CD14-positive monocyte (primary cell): Measurements from ENCODE around the gene USP20. TPM values are rescaled to one million over a fixed set of nuclear protein-coding genes. Genes with fewer than 3 reads are reported as not detected.
"Not testable (repeated sequence)": the region's sequence is repeated elsewhere in the genome, so short reads cannot be mapped to it uniquely, and the experiment has no call there.

Experiments
- DNase-seq, 3 donors: peaks; one replicate each; pipeline ENCODE4 v3.0.0-alpha.2; 2011 to 2022
- H2AFZ ChIP-seq: 2 replicates; pipeline ENCODE4 v1.6.0; 2012; ENCODE audit warnings: mild to moderate bottlenecking, low read depth, low read length, inconsistent platforms; ENCODE audit not compliant: insufficient read depth, poor library complexity, severe bottlenecking
- H3K27ac ChIP-seq, 2 donors: 1 replicate in 1 of 2; 2 replicates in 1 of 2; pipeline ENCODE4 v1.5.1; 2012 to 2013; ENCODE audit warnings: low read length in 2 of 2, control low read depth in 1 of 2, inconsistent platforms in 1 of 2, low read depth in 1 of 2, mild to moderate bottlenecking in 1 of 2
- H3K27me3 ChIP-seq, 2 donors: one replicate each; pipeline versions ENCODE4 v1.6.0 to v1.6.1; 2011 to 2013; ENCODE audit warnings: low read length in 2 of 2; ENCODE audit not compliant: control insufficient read depth in 2 of 2, insufficient read depth in 2 of 2
- H3K36me3 ChIP-seq, 2 donors: replicated peaks in 1 of 2; 1 replicate in 1 of 2; 2 replicates in 1 of 2; pipeline versions ENCODE4 v1.5.1 to v1.6.1; 2012 to 2013; ENCODE audit warnings: low read length in 2 of 2, control low read depth in 1 of 2, inconsistent platforms in 1 of 2, mild to moderate bottlenecking in 1 of 2; ENCODE audit not compliant: insufficient read depth in 2 of 2, control insufficient read depth in 1 of 2
- H3K4me1 ChIP-seq, 2 donors: 1 replicate in 1 of 2; 2 replicates in 1 of 2; pipeline versions ENCODE4 v1.5.1 to v1.6.1; 2012 to 2013; ENCODE audit warnings: low read length in 2 of 2, control low read depth in 1 of 2, inconsistent platforms in 1 of 2, mild to moderate bottlenecking in 1 of 2, moderate library complexity in 1 of 2; ENCODE audit not compliant: insufficient read depth in 2 of 2, control insufficient read depth in 1 of 2
- H3K4me2 ChIP-seq: replicated peaks from 2 replicates; pipeline ENCODE3; 2012; ENCODE audit warnings: low read length, moderate library complexity, mild to moderate bottlenecking; ENCODE audit not compliant: poor library complexity, severe bottlenecking; ENCODE audit errors: extremely low read depth
- H3K4me3 ChIP-seq, 3 experiments: fragments of 200-600 bp in 1 of 3; sonication (generic) in 1 of 3; replicated peaks in 1 of 3; 1 replicate in 2 of 3; 2 replicates in 1 of 3; pipeline ENCODE4 v1.5.1; 2011 to 2013; ENCODE audit warnings: low read length in 3 of 3, mild to moderate bottlenecking in 3 of 3, control low read depth in 2 of 3, low read depth in 2 of 3, inconsistent platforms in 1 of 3, moderate library complexity in 1 of 3
- H3K79me2 ChIP-seq: 2 replicates; pipeline ENCODE4 v1.6.0; 2012; ENCODE audit warnings: mild to moderate bottlenecking, control low read depth, inconsistent platforms, low read length, moderate library complexity; ENCODE audit not compliant: insufficient read depth
- H3K9ac ChIP-seq: 2 replicates; pipeline ENCODE4 v1.6.0; 2017; ENCODE audit warnings: low read length, mild to moderate bottlenecking; ENCODE audit not compliant: insufficient read depth, poor library complexity, severe bottlenecking
- H3K9me3 ChIP-seq, 2 donors: replicated peaks in 1 of 2; 1 replicate in 1 of 2; 2 replicates in 1 of 2; pipeline versions ENCODE4 v1.5.1 to v1.6.1; 2012 to 2013; ENCODE audit warnings: low read length in 2 of 2, control low read depth in 1 of 2; ENCODE audit not compliant: control insufficient read depth in 1 of 2, insufficient read depth in 1 of 2
- H4K20me1 ChIP-seq: 2 replicates; pipeline ENCODE4 v1.6.0; 2012; ENCODE audit warnings: mild to moderate bottlenecking, low read length, control low read depth, moderate library complexity; ENCODE audit not compliant: insufficient read depth
- H3K27ac Mint-ChIP-seq, 7 donors: one replicate each; pipeline ENCODE4 v1.8.0; 2020; ENCODE audit warnings: mild to moderate bottlenecking in 7 of 7, mixed read lengths in 7 of 7, moderate library complexity in 6 of 7, inconsistent platforms in 2 of 7
- H3K27me3 Mint-ChIP-seq, 3 donors: one replicate each; pipeline ENCODE4 v1.8.0; 2021 to 2022; ENCODE audit warnings: low read depth in 3 of 3, mild to moderate bottlenecking in 3 of 3, mixed read lengths in 3 of 3, moderate library complexity in 3 of 3, inconsistent platforms in 1 of 3
- H3K36me3 Mint-ChIP-seq, 2 donors: one replicate each; pipeline ENCODE4 v1.8.0; 2020; ENCODE audit warnings: mixed read lengths in 2 of 2, inconsistent platforms in 1 of 2, mild to moderate bottlenecking in 1 of 2
- H3K4me1 Mint-ChIP-seq: one replicate; pipeline ENCODE4 v1.8.0; 2020; ENCODE audit warnings: mild to moderate bottlenecking, mixed read lengths
- H3K4me3 Mint-ChIP-seq, 2 donors: one replicate each; pipeline ENCODE4 v1.8.0; 2020; ENCODE audit warnings: mild to moderate bottlenecking in 2 of 2, mixed read lengths in 2 of 2, moderate library complexity in 1 of 2
- H3K9me3 Mint-ChIP-seq, 7 donors: one replicate each; pipeline ENCODE4 v1.8.0; 2020 to 2022; ENCODE audit warnings: mixed read lengths in 7 of 7, mild to moderate bottlenecking in 6 of 7, moderate library complexity in 6 of 7, inconsistent platforms in 2 of 7
- CTCF ChIP-seq: fragments of 200-600 bp; IDR thresholded peaks from one replicate; pipeline ENCODE4 v1.8.0; 2022; ENCODE audit warnings: antibody characterized with exemption, mild to moderate bottlenecking
- WGBS: methylation state at CpG from one replicate; pipeline ENCODE4 v1.1.5; 2013; ENCODE audit warnings: missing lambda C conversion rate; ENCODE audit not compliant: insufficient coverage; 5-methylcytosine and 5-hydroxymethylcytosine counted together
- intact Hi-C, 2 donors: fragments of 100-400 bp; cut with micrococcal nuclease; formaldehyde crosslinking; loops; one replicate each; pipeline versions ENCODE4 v1.15.0 to v1.15.1; 2023
- polyA plus RNA-seq, 3 donors: library from polyadenylated mRNA; depleted of rRNA in 1 of 3; unstranded in 2 of 3; stranded (reverse) in 1 of 3; fragments of 300-500 nt in 2 of 3; fragments of >200 nt in 1 of 3; fragmentation: Illumina TruSeq in 2 of 3; gene quantifications; 1 replicate in 2 of 3; 2 replicates in 1 of 3; pipeline ENCODE4 v1.2.3, GENCODE V29; 2012 to 2021

USP20 gene
- polyA plus RNA-seq, 3 donors: 2.7 to 30.0 (median 5.2) TPM

DNA sequence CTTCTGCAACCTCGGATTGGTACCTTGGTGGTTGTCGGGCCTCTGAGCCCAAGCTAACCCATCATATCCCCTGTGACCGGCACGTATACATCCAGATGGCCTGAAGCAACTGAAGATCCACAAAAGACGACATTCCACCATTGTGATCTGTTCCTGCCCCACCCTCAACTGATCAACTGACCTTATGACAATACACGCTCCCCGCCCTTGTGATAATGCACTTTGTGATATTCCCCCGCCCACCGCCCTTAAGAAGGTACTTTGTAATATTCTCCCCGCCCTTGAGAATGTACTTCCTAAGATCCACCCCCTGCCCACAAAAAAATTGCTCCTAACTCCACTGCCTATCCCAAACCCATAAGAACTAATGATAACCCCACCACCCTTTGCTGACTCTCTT lies 48.8 kb upstream of the USP20 start:
- Mint-ChIP-seq H3K27ac (no peak overlapping the region), H3K27me3 (peaks cover 12 to 24% (median 22%) of the 10 kb centered on the region in 3 donors), H3K4me3 (peak overlapping the region in 1 of 2 donors; percentile 16), H3K9me3 (peaks cover 0 to 1% (median 0%) of the 10 kb centered on the region in 7 donors), H3K4me1 (peaks cover 12% of the 10 kb centered on the region), H3K36me3 (no peaks in the 10 kb centered on the region)
- H3K4me2 ChIP-seq: no peak overlapping the region
- no peak overlapping the region for H3K9ac ChIP-seq
- H3K9me3 ChIP-seq: no peaks in the 10 kb centered on the region
- no peak overlapping the region for H3K27ac ChIP-seq
- H3K36me3 ChIP-seq: no peaks in the 10 kb centered on the region
- TF ChIP-seq CTCF: no peak
- H4K20me1 ChIP-seq: no peaks in the 10 kb centered on the region
- peaks cover 4 to 10% of the 10 kb centered on the region in 2 donors for H3K4me1 ChIP-seq
- H3K4me3 ChIP-seq: no peak overlapping the region
- DNase-seq: no peak
- H3K27me3 ChIP-seq: no peaks in the 10 kb centered on the region
- WGBS: 93% methylated on average over 10 of the region's 10 CpGs
- H2AFZ ChIP-seq: no peak overlapping the region
- intact Hi-C loops: loop anchor here (10.0 kb wide), 1 partner anchor 652 kb away; no protein-coding TSS in a partner anchor
- H3K79me2 ChIP-seq: no peaks in the 10 kb centered on the region

- Histone ChIP-seq H3K36me3 (no peaks in the 10 kb centered on the region), H3K4me2 (no peak overlapping the region), H3K4me3 (no peak overlapping the region), H3K4me1 (peaks cover 0 to 4% of the 10 kb centered on the region in 2 donors), H3K27me3 (no peaks in the 10 kb centered on the region), H3K9me3 (no peaks in the 10 kb centered on the region), H2AFZ (no peak overlapping the region), H4K20me1 (no peaks in the 10 kb centered on the region), H3K79me2 (no peaks in the 10 kb centered on the region), H3K27ac (no peak overlapping the region), H3K9ac (no peak overlapping the region)
- Mint-ChIP-seq H3K4me1 (peaks cover 3% of the 10 kb centered on the region), H3K36me3 (no peaks in the 10 kb centered on the region), H3K27me3 (peaks cover 14 to 21% (median 18%) of the 10 kb centered on the region in 3 donors), H3K9me3 (no peaks in the 10 kb centered on the region), H3K4me3 (no peak overlapping the region), H3K27ac (no peak overlapping the region)
- 96% methylated on average over 8 of the region's 8 CpGs for WGBS
- no peak for TF ChIP-seq CTCF
- intact Hi-C loops: loop anchor here (5.0 kb wide), 1 partner anchor 152 kb away; the partner anchor contains the start of gene ASB6 (in 2 of the 2)
- no peak for DNase-seq
These were observed 40.7 kb upstream of the USP20 start for GRCh38 chr9:129794549-129794948.

- H3K9ac ChIP-seq, H3K9me3 Mint-ChIP-seq, H3K4me3 Mint-ChIP-seq, H3K27me3 ChIP-seq, DNase-seq, H4K20me1 ChIP-seq, H3K27ac ChIP-seq, H3K27ac Mint-ChIP-seq, H3K79me2 ChIP-seq, H3K4me1 Mint-ChIP-seq, H3K4me3 ChIP-seq, H3K36me3 Mint-ChIP-seq, H3K4me2 ChIP-seq, H3K4me1 ChIP-seq, H3K9me3 ChIP-seq, H2AFZ ChIP-seq, H3K36me3 ChIP-seq, intact Hi-C loops: not testable (repeated sequence)
- WGBS: 92% methylated on average over 2 of the region's 2 CpGs
- peaks cover 14 to 18% (median 17%) of the 10 kb centered on the region in 3 donors for H3K27me3 Mint-ChIP-seq
These were observed 39.2 kb upstream of the USP20 start for GRCh38 chr9:129796029-129796428.
